ENCODE results near the gene LRP1B.

LRP1B gene

GRCh38 chr2:140627136-140627535 lies 1503.7 kb downstream of the LRP1B start:
- DNase-seq (ENCODE audit: low read depth in 2 of 2): no peak

- DNase-seq (ENCODE audit: low read depth in 2 of 2): no peak
These were observed 1506.6 kb downstream of the LRP1B start for GRCh38 chr2:140624200-140624599.

- DNase-seq (ENCODE audit: low read depth in 2 of 2): no peak
These were observed 1509.0 kb downstream of the LRP1B start for GRCh38 chr2:140621583-140622362.

- no peak for DNase-seq (ENCODE audit: low read depth in 2 of 2)
These were observed 1526.0 kb downstream of the LRP1B start for GRCh38 chr2:140604788-140605187.

- DNase-seq (ENCODE audit: low read depth in 2 of 2): no peak
These were observed 1526.7 kb downstream of the LRP1B start for GRCh38 chr2:140604096-140604495.

GRCh38 chr2:140603416-140603815 lies 1527.4 kb downstream of the LRP1B start:
- no peak for DNase-seq (ENCODE audit: low read depth in 2 of 2)

- DNase-seq (ENCODE audit: low read depth in 2 of 2): no peak
These were observed 1529.0 kb downstream of the LRP1B start for GRCh38 chr2:140601801-140602200.

GRCh38 chr2:140601342-140601741 lies 1529.5 kb downstream of the LRP1B start:
- DNase-seq (ENCODE audit: low read depth in 2 of 2): no peak

GRCh38 chr2:140600116-140600515 lies 1530.7 kb downstream of the LRP1B start:
- no peak for DNase-seq (ENCODE audit: low read depth in 2 of 2)

GRCh38 chr2:140597836-140598235 lies 1533.0 kb downstream of the LRP1B start:
- no peak for DNase-seq (ENCODE audit: low read depth in 2 of 2)

- DNase-seq (ENCODE audit: low read depth in 2 of 2): no peak
These were observed 1533.6 kb downstream of the LRP1B start for GRCh38 chr2:140597205-140597604.

GRCh38 chr2:140596447-140596846 lies 1534.4 kb downstream of the LRP1B start:
- DNase-seq (ENCODE audit: low read depth in 2 of 2): no peak

- DNase-seq (ENCODE audit: low read depth in 2 of 2): no peak
These were observed 1535.7 kb downstream of the LRP1B start for GRCh38 chr2:140595107-140595506.

GRCh38 chr2:140593132-140593531 lies 1537.7 kb downstream of the LRP1B start:
- no peak for DNase-seq (ENCODE audit: low read depth in 2 of 2)

- no peak for DNase-seq (ENCODE audit: low read depth in 2 of 2)
These were observed 1541.1 kb downstream of the LRP1B start for GRCh38 chr2:140589696-140590095.

- no peak for DNase-seq (ENCODE audit: low read depth in 2 of 2)
These were observed 1541.5 kb downstream of the LRP1B start for GRCh38 chr2:140589273-140589672.

GRCh38 chr2:140586379-140586778 lies 1544.4 kb downstream of the LRP1B start:
- DNase-seq (ENCODE audit: low read depth in 2 of 2): no peak

GRCh38 chr2:140585016-140585415 lies 1545.8 kb downstream of the LRP1B start:
- no peak for DNase-seq (ENCODE audit: low read depth in 2 of 2)

- DNase-seq (ENCODE audit: low read depth in 2 of 2): no peak
These were observed 1546.3 kb downstream of the LRP1B start for GRCh38 chr2:140584471-140584870.

GRCh38 chr2:140580532-140581151 lies 1550.2 kb downstream of the LRP1B start:
- no peak for DNase-seq (ENCODE audit: low read depth in 2 of 2)

- no peak for DNase-seq (ENCODE audit: low read depth in 2 of 2)
These were observed 1553.4 kb downstream of the LRP1B start for GRCh38 chr2:140577453-140577852.

GRCh38 chr2:140567734-140568133 lies 1563.1 kb downstream of the LRP1B start:
- no peak for DNase-seq (ENCODE audit: low read depth in 2 of 2)

GRCh38 chr2:140565756-140566155 lies 1565.1 kb downstream of the LRP1B start:
- no peak for DNase-seq (ENCODE audit: low read depth in 2 of 2)

Measured in stimulated activated CD8-positive, alpha-beta memory T cell treated with anti-CD3 and anti-CD28 coated beads, Interleukin-7, amount 100 ng/mL, for 1 hour (primary cell).